LoVo (cell line): ENCODE data around the gene DDX18.
"Not testable (repeated sequence)": the region's sequence is repeated elsewhere in the genome, so short reads cannot be mapped to it uniquely, and the experiment has no call there.

Source experiments
- DNase-seq: peaks from one replicate; pipeline ENCODE4 v3.0.0-alpha.2; 2016; ENCODE audit warnings: low spot score

The DDX18 gene

DNA sequence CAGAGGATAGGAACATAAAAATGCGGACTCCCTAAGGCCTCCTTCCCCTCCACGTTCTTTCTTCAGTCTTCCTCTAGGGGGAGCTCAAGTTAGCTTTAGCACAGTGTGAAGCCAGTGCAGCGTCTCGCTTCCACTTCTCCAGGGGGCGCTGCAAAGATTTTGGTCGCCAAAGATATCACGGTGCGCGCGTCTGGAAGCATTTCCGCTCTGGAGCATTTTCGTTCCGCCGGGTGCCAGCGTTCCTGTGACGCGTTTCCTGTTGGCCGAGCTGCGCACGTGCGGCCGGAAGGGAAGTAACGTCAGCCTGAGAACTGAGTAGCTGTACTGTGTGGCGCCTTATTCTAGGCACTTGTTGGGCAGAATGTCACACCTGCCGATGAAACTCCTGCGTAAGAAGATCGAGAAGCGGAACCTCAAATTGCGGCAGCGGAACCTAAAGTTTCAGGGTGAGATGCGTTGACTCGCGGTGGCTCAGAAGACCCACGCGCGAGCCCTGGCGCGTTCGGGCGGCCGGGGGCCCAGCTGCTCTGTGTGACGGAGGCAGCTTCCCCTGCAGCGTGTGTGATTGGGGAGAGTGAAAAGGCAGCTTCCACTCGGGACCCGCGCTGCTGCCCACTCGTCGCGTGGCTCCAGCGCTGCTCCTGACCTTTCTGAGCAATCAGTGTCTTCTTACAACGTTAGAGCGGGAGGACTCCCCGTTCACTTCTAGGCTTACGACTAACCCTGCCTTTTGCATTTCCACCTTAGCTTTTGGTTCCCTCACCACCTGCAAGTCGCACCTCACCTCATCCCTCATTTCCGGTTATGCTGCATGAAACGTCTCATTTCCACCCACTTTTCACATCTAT, at the start of gene DDX18:
TSS of gene DDX18 (plus strand) at position 275 of the 848 bp plus-strand sequence. CDS start at position 362, 87 bp downstream.
- peak; percentile 99 for DNase-seq

DNA sequence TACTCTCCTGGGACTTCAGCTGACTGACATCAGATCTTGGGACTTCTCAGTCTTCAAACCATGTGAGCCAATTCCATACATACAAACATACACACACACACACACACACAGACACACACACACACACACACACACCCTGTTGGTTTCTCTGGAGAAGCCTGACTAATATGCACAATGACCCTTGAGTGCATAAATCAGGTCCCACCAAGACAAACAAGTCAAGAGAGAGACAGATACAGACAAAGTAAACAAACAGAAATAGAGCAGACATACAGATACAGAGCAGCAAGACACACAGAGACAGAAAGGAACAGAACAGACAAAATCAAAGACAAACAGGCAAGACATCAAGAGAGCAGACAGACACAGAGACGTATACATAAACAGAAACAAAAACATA, 43.8 kb upstream of the DDX18 start:
- no peak for DNase-seq

DNA sequence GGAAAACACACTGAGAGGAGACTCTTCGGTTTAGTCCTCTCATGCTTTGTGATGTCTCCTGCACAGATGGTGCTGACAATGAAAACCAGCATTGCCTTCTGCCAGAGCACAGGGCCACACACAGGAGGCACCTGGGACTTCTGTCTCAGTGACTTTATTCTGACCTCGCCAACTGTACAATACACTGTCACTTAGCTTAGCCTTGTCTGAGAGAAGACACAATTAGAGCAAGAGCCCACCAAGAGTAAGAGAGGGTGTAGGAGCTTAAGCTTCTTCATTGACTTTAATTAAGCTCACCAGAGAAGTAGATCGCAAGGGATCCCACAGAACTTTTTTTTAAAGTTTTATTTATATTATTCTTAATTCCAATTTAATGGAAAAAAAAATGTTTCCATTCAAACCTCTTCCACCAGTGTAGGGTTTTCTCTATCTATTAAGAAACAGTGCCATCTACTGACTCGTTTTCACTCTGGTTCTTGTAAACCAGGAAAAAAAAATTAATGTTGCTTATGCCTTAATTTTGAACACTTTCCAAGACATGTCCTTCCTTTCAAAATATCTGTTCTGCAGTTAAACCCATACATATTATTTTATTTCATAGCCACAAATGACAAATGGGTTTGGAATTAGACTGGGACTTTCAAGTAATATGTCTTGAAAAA, 42.4 kb upstream of the DDX18 start:
- peak; percentile 43 for DNase-seq

DNA sequence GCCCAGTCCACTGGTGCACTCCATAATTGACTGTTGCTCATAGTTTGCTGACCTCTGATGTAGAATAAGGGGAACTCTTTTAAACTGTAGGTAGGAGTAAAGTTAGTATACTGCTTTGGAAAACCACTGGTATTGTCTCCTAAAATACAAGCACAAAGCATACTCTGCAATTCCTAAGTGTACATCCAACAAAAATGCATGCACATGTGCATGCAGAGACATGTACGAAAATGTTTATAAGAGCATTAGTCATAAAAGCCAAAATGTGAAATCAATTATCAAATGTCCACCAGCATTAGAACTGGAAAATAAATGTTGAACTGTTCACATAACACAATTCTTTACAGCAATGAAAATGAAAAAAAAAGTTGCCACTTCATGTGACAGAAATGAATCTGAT, 39.8 kb upstream of the DDX18 start:
- no peak for DNase-seq

DNA sequence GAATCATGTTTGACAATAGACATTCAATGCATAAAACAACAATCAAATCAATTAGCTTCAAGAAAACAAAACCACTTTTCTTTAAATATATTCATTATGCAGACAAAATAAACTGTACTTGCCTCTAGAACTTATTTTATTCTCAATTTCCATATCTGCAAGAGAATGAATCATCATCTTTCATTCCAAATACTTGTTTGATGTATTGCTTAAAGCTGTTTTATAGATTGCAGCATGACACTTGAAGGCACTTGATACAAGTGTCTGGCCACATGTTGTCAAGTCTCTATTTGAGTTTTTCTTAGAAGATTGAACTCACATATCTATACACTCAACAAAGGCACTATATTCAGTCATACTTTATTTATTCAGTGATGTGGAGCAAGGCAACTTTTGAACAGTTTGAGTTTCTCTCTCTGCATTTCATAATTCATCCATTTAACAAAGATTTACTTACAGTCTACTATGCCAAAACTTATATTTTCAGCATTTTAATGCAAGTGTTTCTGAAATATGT, 38.7 kb upstream of the DDX18 start:
- no peak for DNase-seq

DNA sequence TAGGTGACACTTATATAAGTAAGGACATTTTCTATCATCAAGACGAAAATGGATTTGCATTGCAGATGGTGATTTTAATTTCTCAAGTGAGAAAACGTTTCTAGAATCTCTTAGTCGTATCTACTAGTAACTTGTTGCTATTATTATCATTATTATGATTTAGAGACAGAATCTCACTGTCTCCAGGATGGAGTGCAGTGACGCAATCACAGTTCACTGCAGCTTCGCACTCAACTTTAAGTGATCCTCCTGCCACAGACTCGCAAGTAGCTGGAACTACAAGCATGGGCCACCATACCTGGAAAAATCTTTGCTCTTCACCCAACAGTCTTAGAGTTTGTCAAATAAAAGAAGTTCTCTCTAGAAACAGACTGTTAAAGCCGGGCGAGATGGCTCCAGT, 37.6 kb upstream of the DDX18 start:
- DNase-seq: no peak

DNA sequence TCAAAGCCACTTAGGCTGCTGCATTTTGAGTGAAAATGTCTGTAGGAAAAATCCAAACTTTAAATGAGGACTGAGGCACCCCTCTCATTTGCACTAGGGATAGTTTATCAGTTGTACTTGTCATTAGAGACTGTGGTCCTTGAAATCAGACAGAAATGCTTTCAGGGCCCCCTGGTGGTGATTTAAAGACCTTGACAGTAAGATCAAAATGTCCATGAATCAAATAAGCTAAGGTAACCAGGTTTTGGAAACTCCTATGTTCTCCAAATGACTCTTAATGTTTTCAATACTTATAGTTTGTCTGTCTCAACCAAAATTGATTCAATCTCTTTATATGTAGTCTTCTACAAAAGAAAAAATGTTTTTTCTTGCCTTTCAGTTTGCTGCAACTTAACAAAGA, 28.8 kb upstream of the DDX18 start:
- peak; percentile 62 for DNase-seq

DNA sequence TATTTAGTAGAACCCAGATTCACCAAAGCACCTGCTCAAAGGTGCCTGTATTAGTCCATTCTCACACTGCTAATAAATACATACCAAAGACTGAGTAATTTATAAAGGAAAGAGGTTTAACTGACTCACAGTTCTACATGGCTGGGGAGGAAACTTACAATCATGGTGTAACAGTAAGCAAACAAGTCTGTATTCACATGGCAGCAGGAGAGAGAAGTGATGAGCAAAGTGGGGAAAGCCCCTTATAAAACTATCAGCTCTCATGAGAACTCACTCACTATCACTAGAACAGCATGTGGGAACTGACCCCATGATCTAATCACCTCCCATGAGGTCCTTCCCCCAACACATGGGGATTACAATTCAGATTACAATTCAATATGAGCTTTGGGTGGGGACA, 28.0 kb upstream of the DDX18 start:
- DNase-seq: no peak

DNA sequence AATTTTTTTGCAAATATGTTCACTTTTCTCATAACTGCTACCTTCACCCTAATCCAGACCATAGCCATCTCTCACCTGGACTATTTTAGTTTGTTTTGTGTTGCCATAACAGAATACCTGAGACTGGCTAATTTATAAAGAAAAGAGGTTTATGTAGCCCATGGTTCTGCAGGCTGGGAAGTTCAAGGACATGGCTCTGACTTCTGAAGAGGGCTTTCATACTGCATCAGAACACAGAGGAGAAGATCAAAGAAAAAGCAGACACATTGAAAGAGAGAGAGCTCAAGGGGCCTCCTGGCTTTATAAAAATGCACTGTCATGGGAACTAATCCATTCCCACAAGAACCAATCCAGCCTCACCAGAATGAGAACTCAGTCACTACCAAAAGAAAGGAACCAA, 25.0 kb upstream of the DDX18 start:
- DNase-seq: no peak

DNA sequence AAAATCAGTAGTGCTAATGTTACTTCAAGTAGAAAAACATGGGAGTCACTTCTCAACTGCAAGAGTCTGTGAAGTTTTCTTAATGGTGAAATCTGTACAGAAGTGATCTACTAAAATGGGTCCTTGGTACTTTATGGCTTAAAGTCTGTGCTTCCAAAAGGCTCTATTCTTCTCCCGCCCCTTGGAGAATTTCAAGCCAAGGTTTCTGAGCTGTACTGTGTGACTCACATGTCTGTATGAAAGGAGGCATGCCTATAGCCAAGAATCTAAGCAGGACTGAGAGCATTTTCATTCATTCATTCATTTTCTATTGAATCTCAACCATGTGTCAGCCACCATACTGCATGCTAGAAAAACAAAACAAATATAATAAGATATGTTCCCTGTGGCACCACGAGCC, 19.8 kb upstream of the DDX18 start:
- DNase-seq: no peak

DNA sequence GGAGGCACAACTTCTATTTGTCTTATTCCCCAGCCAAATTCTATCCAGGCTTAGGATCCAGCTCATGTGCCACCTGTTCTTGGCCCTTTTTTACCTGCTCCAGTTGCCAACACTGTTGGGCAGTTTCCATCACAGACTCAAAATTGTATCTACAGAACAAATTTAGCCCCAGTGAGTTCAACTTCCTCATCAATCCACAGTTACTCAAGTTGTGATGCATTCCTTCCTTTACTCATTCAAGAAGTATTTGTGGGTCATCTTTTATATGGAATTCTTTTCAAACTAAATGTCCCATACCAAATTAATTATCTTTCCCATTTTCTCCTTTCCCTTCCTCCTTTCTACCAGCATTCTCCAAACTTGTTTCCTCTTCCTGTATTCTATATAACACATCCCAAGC, 12.7 kb upstream of the DDX18 start:
- DNase-seq: no peak

DNA sequence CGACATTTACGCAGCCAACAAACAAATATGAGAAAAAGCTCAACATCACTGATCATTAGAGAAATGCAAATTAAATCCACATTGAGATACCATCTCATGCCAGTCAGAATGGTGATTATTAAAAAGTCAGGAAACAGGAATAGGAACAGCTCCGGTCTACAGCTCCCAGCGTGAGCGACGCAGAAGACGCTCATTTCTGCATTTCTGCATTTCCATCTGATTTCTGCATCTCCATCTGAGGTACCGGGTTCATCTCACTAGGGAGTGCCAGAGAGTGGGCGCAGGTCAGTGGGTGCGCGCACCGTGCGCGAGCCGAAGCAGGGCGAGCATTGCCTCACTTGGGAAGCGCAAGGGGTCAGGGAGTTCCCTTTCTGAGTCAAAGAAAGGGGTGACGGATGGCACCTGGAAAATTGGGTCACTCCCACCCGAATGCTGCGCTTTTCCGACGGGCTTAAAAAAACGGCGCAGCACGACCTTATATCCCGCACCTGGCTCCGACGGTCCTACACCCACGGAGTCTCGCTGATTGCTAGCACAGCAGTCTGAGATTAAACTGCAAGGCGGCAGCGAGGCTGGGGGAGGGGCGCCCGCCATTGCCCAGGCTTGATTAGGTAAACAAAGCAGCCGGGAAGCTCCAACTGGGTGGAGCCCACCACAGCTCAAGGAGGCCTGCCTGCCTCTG, 10.7 kb upstream of the DDX18 start:
- not testable (repeated sequence) for DNase-seq

DNA sequence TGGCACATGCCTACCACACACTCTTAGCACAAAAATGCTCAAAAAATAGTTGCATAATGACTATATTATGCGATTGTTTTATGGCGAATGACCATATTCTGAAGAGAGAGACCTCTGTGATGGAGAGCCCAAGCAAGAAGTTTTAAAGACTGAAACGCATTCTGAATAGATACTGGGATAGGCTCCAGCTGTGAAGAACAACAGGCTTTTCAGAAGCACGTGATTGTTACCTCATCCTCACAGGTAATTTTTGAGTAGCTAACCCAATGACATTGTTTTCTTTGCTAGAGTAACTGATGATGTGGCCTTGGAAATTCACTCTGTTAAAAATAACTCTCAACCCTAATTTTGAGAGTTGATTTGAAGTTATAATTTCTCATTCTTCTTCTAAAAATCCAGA, 2.0 kb upstream of the DDX18 start:
- DNase-seq: no peak

DNA sequence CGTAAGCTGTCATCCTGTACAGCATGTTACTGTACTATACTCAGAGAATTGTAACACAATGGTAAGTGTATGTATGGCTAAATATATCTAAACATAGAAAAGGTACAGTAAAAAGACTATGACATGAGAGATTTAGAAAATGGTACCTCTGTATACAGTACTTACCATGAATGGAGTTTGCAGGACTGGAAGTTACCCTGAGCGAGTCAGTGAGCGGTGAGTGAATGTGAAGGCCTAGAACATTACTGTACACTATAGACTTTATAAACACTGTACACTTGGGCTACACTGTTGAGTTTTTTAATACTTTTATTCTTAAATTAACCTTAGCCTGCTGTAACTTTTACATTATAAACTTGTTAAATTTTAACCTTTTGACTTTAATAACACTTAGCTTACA, 1.5 kb downstream of the DDX18 start:
- no peak for DNase-seq

DNA sequence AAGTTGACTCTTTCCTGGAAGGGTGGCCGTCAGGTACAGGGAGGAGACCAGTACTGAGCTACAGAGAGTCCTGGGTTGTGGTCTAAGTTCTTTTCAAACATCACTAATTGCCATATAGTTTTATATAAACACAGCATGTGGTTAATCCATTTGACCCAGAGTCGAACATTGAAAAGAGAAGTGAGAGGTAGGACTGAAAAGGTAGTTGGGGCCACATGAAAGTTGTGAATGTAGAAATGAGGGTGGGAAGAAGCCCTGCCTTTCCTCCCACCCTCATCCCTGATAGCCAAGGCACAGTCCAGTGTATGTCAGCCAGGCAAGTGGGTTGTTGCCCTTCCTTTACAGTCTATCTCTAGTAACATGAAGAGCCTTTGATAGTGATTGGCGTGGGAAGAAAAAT, 4.4 kb downstream of the DDX18 start:
- no peak for DNase-seq

DNA sequence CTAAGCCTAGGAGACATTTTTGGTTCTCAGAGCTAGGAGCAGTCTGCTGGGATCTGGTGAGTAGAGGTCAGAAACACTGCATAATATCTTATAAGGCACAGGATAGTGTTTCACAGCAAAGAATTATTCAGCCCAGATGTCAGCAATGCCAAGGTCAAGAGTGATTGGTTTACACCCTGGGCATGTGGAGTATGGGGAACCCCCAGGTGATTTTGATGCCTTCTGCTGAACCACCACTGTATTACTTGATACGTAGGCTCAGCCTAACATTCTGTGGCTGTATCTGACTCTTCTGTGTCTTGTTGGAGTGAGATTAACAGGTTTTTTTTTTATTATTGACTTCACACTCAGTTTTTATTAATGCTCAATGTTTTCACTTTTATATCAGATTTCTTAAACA, 6.0 kb downstream of the DDX18 start:
- no peak for DNase-seq

DNA sequence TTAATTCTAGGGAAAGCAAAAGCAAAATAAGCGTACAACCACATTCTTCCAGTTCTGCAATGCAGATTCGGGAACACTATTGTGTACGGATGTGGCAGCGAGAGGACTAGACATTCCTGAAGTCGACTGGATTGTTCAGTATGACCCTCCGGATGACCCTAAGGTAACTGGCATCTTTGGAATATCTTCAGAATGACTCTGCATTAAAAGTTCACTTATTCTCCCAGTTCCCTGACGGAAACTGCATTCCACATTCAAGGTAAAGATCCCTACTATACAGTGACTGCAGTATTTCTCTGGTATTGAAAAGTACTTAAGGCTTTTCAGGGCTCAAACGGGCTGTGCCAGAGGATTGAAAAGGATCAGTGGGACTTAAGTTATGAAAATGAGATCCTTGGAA, 10.9 kb downstream of the DDX18 start:
- DNase-seq: no peak

DNA sequence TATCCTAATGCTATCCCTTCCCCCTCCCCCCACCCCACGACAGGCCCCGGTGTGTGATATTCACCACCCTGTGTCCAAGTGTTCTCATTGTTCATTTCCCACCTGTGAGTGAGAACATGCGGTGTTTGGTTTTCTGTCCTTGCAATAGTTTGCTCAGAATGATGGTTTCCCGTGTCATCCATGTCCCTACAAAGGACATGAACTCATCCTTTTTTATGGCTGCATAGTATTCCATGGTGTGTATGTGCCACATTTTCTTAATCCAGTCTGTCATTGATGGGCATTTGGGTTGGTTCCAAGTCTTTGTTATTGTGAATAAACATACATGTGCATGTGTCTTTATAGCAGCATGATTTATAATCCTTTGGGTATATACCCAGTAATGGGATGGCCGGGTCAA, 13.0 kb downstream of the DDX18 start:
- not testable (repeated sequence) for DNase-seq

DNA sequence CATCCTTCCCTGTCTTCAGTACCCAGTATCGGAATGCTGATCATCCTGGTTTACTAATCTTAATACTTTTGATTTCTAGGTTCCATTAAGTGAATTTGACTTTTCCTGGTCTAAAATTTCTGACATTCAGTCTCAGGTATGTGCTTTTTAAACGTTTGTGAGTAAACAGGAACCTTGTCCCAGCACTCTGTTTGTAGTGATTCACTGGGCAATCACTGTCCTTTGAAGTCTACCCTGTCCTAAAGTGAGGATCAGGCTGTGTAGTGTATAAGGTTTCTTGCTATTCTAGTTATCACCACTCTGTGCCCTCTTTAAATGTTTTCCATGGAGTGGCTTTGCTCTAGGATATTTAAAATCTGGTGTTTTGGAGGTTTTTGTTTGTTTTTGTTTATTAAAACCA, 14.4 kb downstream of the DDX18 start:
- no peak for DNase-seq

DNA sequence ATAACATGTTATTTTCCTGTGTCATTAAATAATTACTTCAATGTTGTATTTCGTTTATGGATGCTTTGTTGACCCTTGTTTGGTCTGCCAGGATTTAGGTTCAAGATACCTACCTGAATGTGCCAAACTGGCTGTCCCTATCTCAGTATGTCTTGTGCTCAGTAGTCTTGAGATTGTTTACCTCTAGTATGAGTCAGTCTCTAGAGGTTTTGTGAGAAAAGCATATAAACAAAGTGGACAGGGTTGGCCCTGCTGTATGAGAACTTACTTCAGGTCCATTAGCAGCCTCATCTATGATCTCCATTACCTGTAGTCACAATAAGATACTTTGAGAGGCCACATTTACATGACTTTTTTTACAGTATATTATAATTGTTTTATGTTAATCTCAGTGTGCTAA, 17.8 kb downstream of the DDX18 start:
- DNase-seq: no peak

DNA sequence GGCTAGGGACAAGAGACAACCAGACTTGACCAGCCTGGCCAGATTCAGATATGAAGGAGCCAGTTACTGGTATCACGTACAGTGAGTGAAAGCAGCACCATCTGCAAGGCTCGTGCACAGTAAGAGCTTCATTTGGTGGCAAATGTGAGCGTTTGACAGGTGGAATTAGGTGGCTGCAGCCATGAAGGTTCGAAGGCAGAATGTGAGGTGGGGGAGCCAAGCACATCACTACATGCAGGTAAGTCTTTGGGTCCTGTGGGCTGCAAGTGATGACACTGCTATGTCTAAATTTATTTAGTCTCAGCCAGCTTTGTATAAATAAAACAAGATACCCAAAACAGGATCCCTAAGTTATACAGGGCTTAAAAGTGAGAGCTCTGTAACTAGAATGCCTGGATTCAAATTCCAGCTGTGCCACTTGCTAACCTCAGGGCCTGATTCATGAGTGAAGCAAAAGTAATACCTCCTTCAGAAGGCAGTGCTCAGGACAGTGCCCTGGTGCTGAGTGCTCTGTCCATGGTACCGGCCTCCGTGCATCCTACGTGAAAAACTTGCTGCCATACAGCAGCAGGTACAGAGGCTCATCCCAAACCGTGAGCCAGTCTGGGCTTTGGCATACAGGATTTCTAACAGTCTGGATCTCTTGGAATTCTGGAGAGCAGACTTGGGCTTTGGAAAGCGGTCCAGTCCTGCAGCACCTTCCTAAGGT, 18.6 kb downstream of the DDX18 start:
- DNase-seq: no peak

DNA sequence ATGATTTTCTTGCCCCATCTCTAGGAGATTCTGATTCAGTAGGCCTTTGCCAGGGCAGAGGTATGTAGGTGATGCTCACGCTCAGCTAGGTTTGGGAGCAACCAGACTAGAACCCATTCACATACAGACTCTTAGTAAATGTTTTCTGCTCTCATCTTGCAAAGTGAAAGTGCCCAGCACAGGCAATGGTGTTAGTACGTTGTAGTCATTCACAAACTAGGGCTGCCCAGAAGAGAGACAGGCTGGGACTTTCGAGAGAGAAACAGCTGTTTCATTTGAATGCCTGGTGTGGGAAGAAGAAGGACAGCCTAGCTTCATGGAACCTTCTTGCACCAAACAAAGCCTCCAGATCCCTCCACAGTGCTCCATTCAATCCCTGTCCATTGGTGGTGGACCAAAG, 19.4 kb downstream of the DDX18 start:
- DNase-seq: no peak
